AG09309 (cell line): ENCODE results near the gene MED25.

Experiments
- DNase-seq: peaks from one replicate; pipeline ENCODE4 v3.0.0-alpha.2; 2010; ENCODE audit warnings: low read depth
- H3K4me3 ChIP-seq: 2 replicates; pipeline ENCODE4 v1.5.1; 2011; ENCODE audit warnings: mild to moderate bottlenecking, low read depth, low read length, moderate library complexity; ENCODE audit not compliant: control insufficient read depth
- CTCF ChIP-seq: IDR thresholded peaks from 2 replicates; pipeline ENCODE4 v1.5.1; 2011; ENCODE audit warnings: mild to moderate bottlenecking, low read depth, low read length, inconsistent platforms; ENCODE audit not compliant: insufficient read depth, control insufficient read depth; ENCODE audit errors: missing control alignments

MED25 gene

GRCh38 chr19:49872245-49873128, 54.4 kb downstream of the MED25 start:
- no peak for TF ChIP-seq CTCF
- no peak for DNase-seq
- H3K4me3 ChIP-seq = no peak overlapping the region

GRCh38 chr19:49873129-49873521, 55.0 kb downstream of the MED25 start:
- no peak for DNase-seq
- H3K4me3 ChIP-seq = no peak overlapping the region
- TF ChIP-seq CTCF = no peak

GRCh38 chr19:49873834-49874233, 55.7 kb downstream of the MED25 start:
- no peak for TF ChIP-seq CTCF

GRCh38 chr19:49874503-49875157, 56.5 kb downstream of the MED25 start:
- DNase-seq = no peak
- TF ChIP-seq CTCF = no peak
- H3K4me3 ChIP-seq = no peak overlapping the region

More at GRCh38 chr19:49873834-49874233, 55.7 kb downstream of the MED25 start:
- DNase-seq = no peak
- H3K4me3 ChIP-seq = no peak overlapping the region

- no peak for DNase-seq
These were observed 57.1 kb downstream of the MED25 start for GRCh38 chr19:49875177-49875576.

GRCh38 chr19:49875857-49876421, 57.9 kb downstream of the MED25 start:
- no peak for TF ChIP-seq CTCF
- no peak for DNase-seq
- peak overlapping the region; percentile 96 for H3K4me3 ChIP-seq

More at GRCh38 chr19:49875177-49875576, 57.1 kb downstream of the MED25 start:
- H3K4me3 ChIP-seq = peak overlapping the region; percentile 96
- no peak for TF ChIP-seq CTCF
